NB4 (cell line): ENCODE data around the gene SKP1.

ENCODE experiments used
- DNase-seq: peaks from one replicate; pipeline ENCODE4 v3.0.0; 2010; ENCODE audit warnings: low read depth
- H3K4me3 ChIP-seq: one replicate; pipeline ENCODE4 v1.5.1; 2011; ENCODE audit warnings: mild to moderate bottlenecking, low read depth, low read length, moderate library complexity
- CTCF ChIP-seq: IDR thresholded peaks from one replicate; pipeline ENCODE4 v1.5.1; 2012; ENCODE audit warnings: low read depth, low read length
- MAX ChIP-seq: IDR thresholded peaks from 2 replicates; pipeline ENCODE4 v1.6.1; 2011; ENCODE audit warnings: low read depth, low read length
- MYC ChIP-seq: IDR thresholded peaks from 2 replicates; pipeline ENCODE4 v1.6.1; 2011; ENCODE audit warnings: low read depth, low read length
- POLR2A ChIP-seq: IDR thresholded peaks from 2 replicates; pipeline ENCODE4 v1.6.1; 2011; ENCODE audit warnings: mild to moderate bottlenecking; ENCODE audit not compliant: insufficient read length; ENCODE audit errors: extremely low read depth

The SKP1 gene

GRCh38 chr5:134132372-134133187 lies 44.2 kb downstream of the SKP1 start:
- H3K4me3 ChIP-seq = no peak overlapping the region
- DNase-seq = no peak
- TF ChIP-seq MYC (no peak), POLR2A (no peak), CTCF (peak; percentile 8)

- DNase-seq = no peak
- TF ChIP-seq CTCF = no peak
- no peak for TF ChIP-seq MYC
- TF ChIP-seq POLR2A = no peak
- no peak for TF ChIP-seq MAX
- H3K4me3 ChIP-seq = no peak overlapping the region
Observed at GRCh38 chr5:134131578-134132350, 45.0 kb downstream of the SKP1 start.

GRCh38 chr5:134131165-134131564 lies 45.6 kb downstream of the SKP1 start:
- DNase-seq = no peak
- TF ChIP-seq POLR2A (no peak), MYC (no peak), CTCF (no peak), MAX (no peak)
- H3K4me3 ChIP-seq = no peak overlapping the region

- H3K4me3 ChIP-seq = no peak overlapping the region
- TF ChIP-seq MYC (no peak), CTCF (no peak), MAX (no peak), POLR2A (no peak)
Observed at GRCh38 chr5:134130239-134130945, 46.4 kb downstream of the SKP1 start.

GRCh38 chr5:134129411-134130238 lies 47.1 kb downstream of the SKP1 start:
- DNase-seq = no peak
- no peak overlapping the region for H3K4me3 ChIP-seq
- TF ChIP-seq CTCF (no peak), POLR2A (no peak), MYC (no peak), MAX (no peak)

More at GRCh38 chr5:134130239-134130945, 46.4 kb downstream of the SKP1 start:
- no peak for DNase-seq
